ENCODE data around the gene CDH4. TPM values are rescaled to one million over a fixed set of nuclear protein-coding genes. Genes with fewer than 3 reads are reported as not detected.

Gene CDH4
- total and polyA plus RNA-seq, 2 of the 8 experiments (the other 6 are each of a cell fraction or from before 2014, with no cell fraction given) = 4.3 to 7.9 TPM

- no peak for TF ChIP-seq TBP (IDR thresholded peaks at IDR 0.05; ENCODE audit: low read depth, low read length)
- TF ChIP-seq HDAC2 (IDR thresholded peaks at IDR 0.05; ENCODE audit: borderline replicate concordance in 1 of 2, low read depth in 2 of 2, low read length in 2 of 2) = no peak
- TF ChIP-seq CHD2 (IDR thresholded peaks at IDR 0.05; ENCODE audit: low read length) = no peak
- no peak for TF ChIP-seq FOSL1 (IDR thresholded peaks at IDR 0.05; ENCODE audit: insufficient read depth, low read depth, low read length)
- TF ChIP-seq SP4 (IDR thresholded peaks at IDR 0.05; ENCODE audit: low read length) = no peak
- no peak for TF ChIP-seq BRCA1 (IDR thresholded peaks at IDR 0.05; ENCODE audit: low read depth, low read length)
Measured at GRCh38 chr20:61733891-61734732, 482.1 kb downstream of the CDH4 start (continued).

Measured in H1 (cell line).